GM13977 (cell line): Measurements from ENCODE around the gene ATP8B4.

Source experiments
- DNase-seq: peaks from one replicate; pipeline ENCODE4 v3.0.0; 2012; ENCODE audit warnings: low spot score
- CTCF ChIP-seq: IDR thresholded peaks from 2 replicates; pipeline ENCODE4 v1.5.1; 2012; ENCODE audit warnings: mild to moderate bottlenecking, control low read depth; ENCODE audit not compliant: insufficient read depth; ENCODE audit errors: extremely low read depth, missing control alignments
- in situ Hi-C: fragments of 300-500 bp; cut with MboI; formaldehyde crosslinking; loops from one replicate; pipeline ENCODE4 v1.12.0; 2022; ENCODE audit warnings: low sequenced_read_pairs, low pct_unique_long_range_greater_than_20kb, mixed read lengths, inconsistent platforms; ENCODE audit not compliant: unreplicated experiment

Gene ATP8B4

GRCh38 chr15:49831206-49831965 is 287.6 kb downstream of the ATP8B4 start:
- no peak for TF ChIP-seq CTCF
- no peak for DNase-seq
- in situ Hi-C loops, result no loop called here

- no peak for DNase-seq
- no peak for TF ChIP-seq CTCF
- in situ Hi-C loops, result no loop called here
Measured at GRCh38 chr15:49830391-49830790, 288.6 kb downstream of the ATP8B4 start.

GRCh38 chr15:49827311-49827710 is 291.7 kb downstream of the ATP8B4 start:
- no peak for DNase-seq
- in situ Hi-C loops, result no loop called here
- TF ChIP-seq CTCF, result no peak

- TF ChIP-seq CTCF, result no peak
- in situ Hi-C loops, result no loop called here
- DNase-seq, result no peak
Measured at GRCh38 chr15:49826640-49827234, 292.3 kb downstream of the ATP8B4 start.

- in situ Hi-C loops, result no loop called here
Measured at GRCh38 chr15:49824775-49825099, 294.3 kb downstream of the ATP8B4 start.

More at GRCh38 chr15:49824775-49825099, 294.3 kb downstream of the ATP8B4 start:
- TF ChIP-seq CTCF, result no peak
- DNase-seq, result no peak
